NCI-H1436 treated with DMSO at 0.1 percent for 48 hours (cell line): Measurements from ENCODE around the gene CORO1C.

ENCODE experiments used
- DNase-seq: peaks from one replicate; lab custom pipeline; 2025; lab: John Stamatoyannopoulos, UW

CORO1C gene

GRCh38 chr12:108724890-108725151 is 6.5 kb downstream of the CORO1C start:
- no peak for DNase-seq

GRCh38 chr12:108724054-108724889 is 7.0 kb downstream of the CORO1C start:
- DNase-seq = no peak

GRCh38 chr12:108722992-108723766 is 8.1 kb downstream of the CORO1C start:
- no peak for DNase-seq

DNA sequence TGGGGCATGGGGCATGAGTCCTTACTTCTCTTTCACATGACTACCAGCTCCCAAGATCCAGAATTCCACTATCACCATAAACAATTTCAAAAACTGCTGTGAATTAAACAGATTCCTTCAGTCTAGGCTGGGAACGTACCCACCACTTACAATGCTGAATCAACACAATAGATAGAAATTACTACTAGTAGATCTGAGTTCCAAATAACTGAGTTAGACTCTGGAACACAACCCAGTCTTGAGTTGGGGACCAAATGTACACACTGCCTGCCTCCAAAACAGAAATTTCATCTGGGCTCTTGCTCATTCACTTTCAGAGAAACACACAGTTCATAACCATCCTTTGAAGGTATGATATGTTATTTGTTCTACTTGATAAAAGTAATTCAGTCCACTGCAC is 8.9 kb downstream of the CORO1C start:
- DNase-seq = no peak

DNA sequence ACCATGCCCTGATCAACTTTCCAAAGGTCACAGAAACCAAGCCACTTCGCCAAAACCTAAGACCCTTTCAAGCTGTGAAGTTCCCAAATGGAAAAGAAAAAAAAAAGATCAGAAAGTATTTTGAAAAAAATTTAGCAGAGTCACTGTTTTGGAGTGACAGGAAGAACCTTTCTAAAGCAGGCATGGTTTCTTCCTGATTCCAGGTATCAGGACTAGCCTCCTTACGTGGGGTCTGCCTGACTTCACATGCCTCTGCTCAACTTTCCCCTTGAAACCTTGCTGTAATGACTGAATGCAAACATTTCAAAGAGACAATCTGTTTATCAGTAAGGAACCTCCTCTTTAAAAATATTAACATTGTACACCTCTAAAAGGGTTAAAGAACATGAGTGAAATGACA is 9.5 kb downstream of the CORO1C start:
- DNase-seq = no peak

GRCh38 chr12:108720757-108721514 is 10.4 kb downstream of the CORO1C start:
- no peak for DNase-seq

DNA sequence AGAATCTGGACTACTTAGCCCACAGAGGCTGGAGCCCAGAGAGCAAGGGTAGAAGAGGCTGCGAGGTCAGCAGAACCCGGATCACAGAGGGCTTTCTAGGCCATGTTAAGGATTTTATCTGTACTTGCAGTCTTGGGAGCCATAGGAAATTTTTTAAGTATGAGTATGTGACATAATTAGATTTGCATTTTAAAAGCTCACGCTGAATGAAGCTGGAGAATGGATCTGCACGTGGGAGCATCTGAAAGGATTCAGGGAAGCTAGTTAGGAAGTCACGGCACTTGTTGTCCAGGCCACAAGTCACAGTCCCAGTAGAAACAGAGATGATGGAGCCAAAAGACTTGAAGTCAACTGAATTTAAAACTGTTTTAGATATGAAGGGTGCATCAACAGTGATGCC is 14.1 kb downstream of the CORO1C start:
- DNase-seq = no peak

DNA sequence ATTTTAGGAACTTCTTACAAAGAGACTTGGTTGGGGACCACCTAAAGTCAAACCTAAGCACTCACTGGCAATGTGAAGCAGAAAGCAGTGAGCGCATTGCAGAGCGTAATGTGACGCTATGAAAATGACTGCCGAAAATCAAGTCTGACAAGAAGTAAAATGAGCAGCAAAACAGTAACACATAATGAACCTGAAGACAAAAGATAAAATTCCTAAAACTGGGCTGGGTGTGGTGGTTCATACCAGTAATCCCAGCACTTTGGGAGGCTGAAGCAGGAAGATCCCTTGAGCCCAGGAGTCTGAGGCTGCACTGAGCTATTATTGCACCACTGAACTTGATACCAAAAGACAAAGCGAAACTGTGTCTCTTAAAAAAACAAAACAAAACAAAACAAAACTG is 16.5 kb downstream of the CORO1C start:
- DNase-seq = no peak

DNA sequence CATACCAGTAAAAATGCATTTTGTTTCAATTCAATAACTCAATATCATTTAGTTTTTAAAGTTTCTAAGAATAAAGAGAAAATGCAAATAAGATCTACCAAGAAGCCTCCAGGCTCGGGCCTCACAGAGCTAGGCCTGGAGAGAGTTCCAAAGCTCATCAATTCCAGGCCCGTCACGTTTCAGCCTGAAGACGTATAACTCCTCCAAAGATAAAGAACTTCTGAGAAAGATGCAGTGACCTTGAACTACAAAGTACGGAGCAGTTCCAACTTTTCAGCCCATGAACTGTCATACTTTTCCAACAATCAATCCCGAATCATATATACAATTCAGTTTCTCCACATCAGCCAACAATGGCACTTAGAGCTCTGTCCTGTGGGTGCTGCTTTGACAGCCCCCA is 17.8 kb downstream of the CORO1C start:
- DNase-seq = no peak

- DNase-seq = no peak
These were observed 18.5 kb downstream of the CORO1C start for GRCh38 chr12:108712925-108713203.

DNA sequence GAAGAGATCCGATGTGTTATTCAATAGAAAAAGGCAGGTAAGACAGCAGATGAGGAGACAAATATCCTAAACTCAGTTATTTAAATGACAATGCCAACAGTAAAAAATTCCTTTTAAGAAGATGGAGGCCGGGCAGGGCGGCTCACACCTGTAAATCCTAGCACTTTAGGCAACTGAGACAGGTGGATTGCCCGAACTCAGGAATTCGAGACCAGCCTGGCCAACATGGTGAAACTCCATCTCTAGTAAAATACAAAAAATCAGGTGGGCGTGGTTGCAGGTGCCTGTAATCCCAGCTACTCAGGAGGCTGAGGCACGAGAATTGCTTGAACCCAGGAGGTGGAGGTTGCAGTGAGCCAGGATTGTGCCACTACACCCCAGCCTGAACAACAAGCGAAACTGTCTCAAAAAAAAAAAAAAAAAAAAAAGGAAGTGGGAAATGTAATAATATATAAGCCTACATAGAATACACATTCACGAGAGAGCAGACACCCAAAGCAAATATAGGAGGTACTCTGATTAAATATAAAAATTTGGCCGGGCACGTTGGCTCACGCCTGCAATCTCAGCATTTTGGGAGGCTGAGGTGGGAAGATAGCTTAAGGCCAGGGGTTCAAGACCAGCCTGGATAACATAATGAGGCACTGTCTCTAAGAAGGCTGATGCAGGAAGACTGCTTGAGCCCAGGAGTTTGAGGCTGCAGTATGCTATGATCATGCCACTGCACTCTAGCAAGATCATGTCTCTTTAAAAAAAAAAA is 19.0 kb downstream of the CORO1C start:
- no peak for DNase-seq

DNA sequence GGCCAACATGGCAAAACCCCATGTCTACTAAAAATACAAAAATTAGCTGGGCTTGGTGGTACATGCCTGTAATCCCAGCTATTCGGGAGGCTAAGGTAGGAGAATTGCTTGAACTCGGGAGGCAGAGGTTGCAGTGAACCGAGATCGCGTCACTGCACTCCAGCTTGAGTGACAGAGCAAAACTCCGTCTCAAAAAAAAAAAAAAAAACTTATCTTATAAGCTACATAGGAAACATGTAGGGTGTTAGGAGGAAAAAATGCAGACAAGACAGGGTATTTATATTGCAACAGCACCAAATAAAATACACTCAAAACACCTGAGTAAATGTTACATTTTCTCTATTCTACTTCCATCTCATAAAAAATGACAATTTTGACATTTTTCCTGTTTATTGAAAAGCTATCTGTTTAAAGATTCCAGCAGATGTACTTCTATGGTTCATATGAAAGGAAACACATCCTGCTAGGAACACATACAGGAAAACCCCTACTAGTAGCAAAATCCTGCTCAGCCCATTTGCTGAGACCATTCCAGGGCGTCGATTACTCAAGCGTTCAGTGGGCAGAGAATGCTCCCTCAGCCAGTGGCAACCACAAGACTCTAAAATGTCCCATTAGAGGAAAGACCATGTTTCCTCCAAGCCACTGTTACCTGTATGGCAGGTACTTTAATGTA is 19.7 kb downstream of the CORO1C start:
- DNase-seq = no peak

- no peak for DNase-seq
These were observed 21.6 kb downstream of the CORO1C start for GRCh38 chr12:108709697-108710096.

- DNase-seq = no peak
These were observed 26.8 kb downstream of the CORO1C start for GRCh38 chr12:108704527-108704926.

- no peak for DNase-seq
These were observed 28.6 kb downstream of the CORO1C start for GRCh38 chr12:108702595-108703320.

GRCh38 chr12:108701779-108702441 is 29.4 kb downstream of the CORO1C start:
- no peak for DNase-seq

- no peak for DNase-seq
These were observed 30.3 kb downstream of the CORO1C start for GRCh38 chr12:108700833-108701541.

- no peak for DNase-seq
These were observed 31.3 kb downstream of the CORO1C start for GRCh38 chr12:108699955-108700563.

DNA sequence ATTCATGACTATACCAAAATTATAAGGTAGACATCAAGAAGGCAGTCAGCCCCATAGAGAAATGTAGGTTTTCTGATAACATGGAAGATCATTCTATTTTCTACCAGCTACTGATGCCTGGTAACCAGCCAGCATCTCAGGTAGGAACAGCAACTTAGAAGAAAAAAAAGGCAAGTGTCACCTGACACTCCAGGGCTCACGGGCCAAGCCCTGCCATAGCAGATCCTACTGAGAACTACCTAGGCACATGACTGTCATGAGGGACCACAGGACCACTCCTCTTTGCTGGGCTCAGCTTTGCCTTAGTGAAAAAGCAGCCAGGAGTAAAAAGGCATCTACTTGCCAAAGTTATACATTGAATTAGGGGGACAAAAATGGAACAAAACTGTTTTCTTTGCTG is 33.4 kb downstream of the CORO1C start:
- no peak for DNase-seq

GRCh38 chr12:108696996-108697290 is 34.4 kb downstream of the CORO1C start:
- no peak for DNase-seq
